GM06990 (cell line): ENCODE results near the gene ATOX1.

Experiments
- DNase-seq: peaks from one replicate; pipeline ENCODE4 v3.0.0-alpha.2; 2011; ENCODE audit not compliant: insufficient read length; ENCODE audit errors: extremely low read depth
- H3K27me3 ChIP-seq: replicated peaks from 2 replicates; pipeline ENCODE4 v1.6.0; 2011; ENCODE audit warnings: low read length; ENCODE audit not compliant: control insufficient read depth, insufficient read depth
- H3K36me3 ChIP-seq: 2 replicates; pipeline ENCODE4 v1.5.1; 2011; ENCODE audit warnings: low read length; ENCODE audit not compliant: control insufficient read depth, insufficient read depth
- H3K4me3 ChIP-seq: replicated peaks from 2 replicates; pipeline ENCODE4 v1.5.1; 2011; ENCODE audit warnings: low read depth, mild to moderate bottlenecking, control low read depth, low read length
- CTCF ChIP-seq: IDR thresholded peaks from 2 replicates; pipeline ENCODE4 v1.5.1; 2011; ENCODE audit warnings: low read length, control low read depth, mild to moderate bottlenecking, inconsistent platforms; ENCODE audit not compliant: insufficient read depth, poor library complexity, severe bottlenecking

The ATOX1 gene

DNA sequence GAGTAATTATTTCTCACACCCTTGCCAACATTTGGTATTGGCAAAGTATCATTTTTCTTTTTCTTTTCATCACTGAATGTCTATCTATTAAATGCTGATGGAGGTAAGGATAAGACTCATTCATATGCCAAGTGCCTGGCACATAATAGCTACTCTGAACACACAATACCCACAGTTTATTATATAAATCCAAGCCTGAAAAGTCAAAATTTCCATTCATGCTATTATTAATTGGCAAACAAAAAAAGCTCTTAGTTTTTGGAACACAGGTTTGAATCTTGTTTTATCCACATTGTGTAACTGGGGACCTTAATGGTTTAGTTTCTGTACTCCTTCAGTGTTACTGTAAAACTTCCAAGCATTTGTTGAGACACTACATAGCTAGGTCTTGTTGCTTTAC lies 6.4 kb upstream of the ATOX1 start:
- no peaks in the 10 kb centered on the region for H3K27me3 ChIP-seq
- H3K4me3 ChIP-seq, result no peak overlapping the region
- no peaks in the 10 kb centered on the region for H3K36me3 ChIP-seq
- no peak for TF ChIP-seq CTCF
- no peak for DNase-seq

GRCh38 chr5:151758141-151758429 lies 346 bp downstream of the ATOX1 start:
- Histone ChIP-seq H3K36me3 (peaks cover 3% of the 10 kb centered on the region), H3K27me3 (no peaks in the 10 kb centered on the region), H3K4me3 (peak overlapping the region; percentile 98)
- TF ChIP-seq CTCF, result no peak
- no peak for DNase-seq

DNA sequence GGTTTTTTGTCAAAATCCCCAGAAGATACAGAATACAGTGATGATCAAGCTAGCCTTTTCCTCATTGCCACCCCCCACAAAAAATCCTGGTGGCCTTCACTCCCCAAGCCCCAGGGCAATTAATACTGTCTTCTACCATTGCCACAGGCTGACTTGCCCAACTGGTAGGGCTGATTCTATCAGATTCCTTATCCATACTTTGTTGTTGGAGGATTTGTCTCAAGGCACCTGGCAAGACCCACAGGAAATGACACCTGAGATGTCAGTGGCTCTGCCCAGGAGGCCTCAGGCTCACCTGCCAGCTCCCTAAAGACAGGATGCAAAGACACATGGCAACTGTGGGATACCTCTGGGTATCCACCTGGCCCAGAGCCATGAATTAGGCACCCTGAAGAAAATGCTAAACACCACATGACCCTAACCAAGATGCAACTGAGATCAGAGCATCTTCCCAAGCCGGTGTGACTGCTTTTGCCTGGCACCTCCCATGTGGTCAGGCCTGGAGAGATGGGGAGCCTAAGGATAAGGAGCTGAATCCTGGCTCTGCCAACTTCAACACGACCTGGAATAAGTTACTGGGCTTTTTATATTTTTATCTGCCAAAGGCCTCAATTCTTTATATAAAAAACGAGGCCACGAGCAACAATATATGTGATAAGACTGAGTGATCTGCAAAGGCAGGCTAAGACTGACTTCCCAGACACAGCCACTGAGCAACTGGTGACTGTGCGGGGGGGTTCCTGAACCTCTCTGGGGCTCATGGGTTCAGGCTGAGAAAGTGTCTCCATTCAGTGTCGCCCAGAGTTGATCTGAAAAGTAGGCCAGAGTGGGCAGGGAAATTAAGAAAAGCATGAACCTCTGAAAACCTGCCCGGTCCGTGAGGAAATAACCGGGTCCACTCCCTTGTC lies 944 bp downstream of the ATOX1 start:
- Histone ChIP-seq H3K27me3 (no peaks in the 10 kb centered on the region), H3K36me3 (peaks cover 3% of the 10 kb centered on the region), H3K4me3 (peak overlapping the region; percentile 98)
- DNase-seq, result no peak
- TF ChIP-seq CTCF, result no peak

GRCh38 chr5:151755383-151755782 lies 3.0 kb downstream of the ATOX1 start:
- DNase-seq, result no peak
- no peak for TF ChIP-seq CTCF
- peaks cover 5% of the 10 kb centered on the region for H3K36me3 ChIP-seq
- H3K4me3 ChIP-seq, result no peak overlapping the region
- no peaks in the 10 kb centered on the region for H3K27me3 ChIP-seq

- peaks cover 8% of the 10 kb centered on the region for H3K36me3 ChIP-seq
- no peak overlapping the region for H3K4me3 ChIP-seq
- no peaks in the 10 kb centered on the region for H3K27me3 ChIP-seq
- no peak for TF ChIP-seq CTCF
- no peak for DNase-seq
Observed at GRCh38 chr5:151751593-151751992, 6.8 kb downstream of the ATOX1 start.
